Measurements from ENCODE around the gene LYPD5. TPM values are rescaled to one million over a fixed set of nuclear protein-coding genes. Genes with fewer than 3 reads are reported as not detected.
"Not testable (repeated sequence)": the region's sequence is repeated elsewhere in the genome, so short reads cannot be mapped to it uniquely, and the experiment has no call there.

Gene LYPD5
- total and polyA plus RNA-seq, 2 donors from 2014 or later = 1.8 to 4.2 TPM

DNA sequence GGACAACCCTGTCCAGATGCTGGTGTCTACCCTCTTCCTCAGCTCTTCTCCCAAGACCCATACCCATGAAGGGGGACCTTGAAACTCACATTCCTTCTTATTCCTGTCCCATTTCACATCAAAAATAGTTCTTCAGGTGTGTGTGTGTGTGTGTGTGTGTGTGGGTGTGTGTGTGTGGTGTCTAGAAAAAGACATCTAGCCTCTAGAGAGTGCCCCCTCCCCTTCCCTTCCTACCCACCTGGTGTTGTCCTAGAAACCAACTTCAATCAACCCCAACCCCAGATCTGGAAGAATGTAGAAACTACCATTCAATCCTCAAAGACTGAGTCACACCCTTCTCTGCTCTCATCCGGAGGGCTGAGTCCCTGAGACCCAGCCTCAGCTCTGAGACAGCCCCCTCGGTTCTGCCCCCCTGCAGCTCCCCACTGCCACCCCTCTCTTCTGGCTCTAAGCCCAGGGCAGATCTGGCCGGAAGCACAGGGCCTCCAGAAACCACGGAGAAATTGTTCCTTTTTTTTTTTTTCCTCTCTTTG is 25.0 kb downstream of the LYPD5 start:
- H3K4me3 ChIP-seq (ENCODE audit: low read length in 3 of 3) = no peak overlapping the region
- TF ChIP-seq, protein P1, sequence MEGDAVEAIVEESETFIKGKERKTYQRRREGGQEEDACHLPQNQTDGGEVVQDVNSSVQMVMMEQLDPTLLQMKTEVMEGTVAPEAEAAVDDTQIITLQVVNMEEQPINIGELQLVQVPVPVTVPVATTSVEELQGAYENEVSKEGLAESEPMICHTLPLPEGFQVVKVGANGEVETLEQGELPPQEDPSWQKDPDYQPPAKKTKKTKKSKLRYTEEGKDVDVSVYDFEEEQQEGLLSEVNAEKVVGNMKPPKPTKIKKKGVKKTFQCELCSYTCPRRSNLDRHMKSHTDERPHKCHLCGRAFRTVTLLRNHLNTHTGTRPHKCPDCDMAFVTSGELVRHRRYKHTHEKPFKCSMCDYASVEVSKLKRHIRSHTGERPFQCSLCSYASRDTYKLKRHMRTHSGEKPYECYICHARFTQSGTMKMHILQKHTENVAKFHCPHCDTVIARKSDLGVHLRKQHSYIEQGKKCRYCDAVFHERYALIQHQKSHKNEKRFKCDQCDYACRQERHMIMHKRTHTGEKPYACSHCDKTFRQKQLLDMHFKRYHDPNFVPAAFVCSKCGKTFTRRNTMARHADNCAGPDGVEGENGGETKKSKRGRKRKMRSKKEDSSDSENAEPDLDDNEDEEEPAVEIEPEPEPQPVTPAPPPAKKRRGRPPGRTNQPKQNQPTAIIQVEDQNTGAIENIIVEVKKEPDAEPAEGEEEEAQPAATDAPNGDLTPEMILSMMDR (IDR thresholded peaks at IDR 0.05; ENCODE audit: borderline replicate concordance, extremely low read depth, insufficient read depth) = no peak
- no peak for FAIRE-seq
- H3K9me3 ChIP-seq (ENCODE audit: control insufficient read depth in 2 of 3, insufficient read depth in 1 of 3, low read length in 3 of 3) = no peaks in the 10 kb centered on the region
- no peak overlapping the region for H3K27ac ChIP-seq (ENCODE audit: low read depth in 2 of 2, low read length in 2 of 2)
- peak in 3 of 5 donors; percentile 23 to 55 (median 46) for DNase-seq
- H3K9ac ChIP-seq (ENCODE audit: low read length in 3 of 3) = no peak overlapping the region
- H3K4me1 ChIP-seq (ENCODE audit: control insufficient read depth in 2 of 3, insufficient read depth in 2 of 3, low read depth in 1 of 3, low read length in 3 of 3) = peaks cover 0 to 5% (median 0%) of the 10 kb centered on the region in 3 donors
- H3K36me3 ChIP-seq (ENCODE audit: control insufficient read depth in 2 of 3, insufficient read depth in 3 of 3, low read length in 3 of 3) = no peaks in the 10 kb centered on the region
- H3K27me3 ChIP-seq (ENCODE audit: control insufficient read depth, insufficient read depth, low read length) = no peaks in the 10 kb centered on the region
- intact Hi-C loops (cut with DNase I) = no loop called here

DNA sequence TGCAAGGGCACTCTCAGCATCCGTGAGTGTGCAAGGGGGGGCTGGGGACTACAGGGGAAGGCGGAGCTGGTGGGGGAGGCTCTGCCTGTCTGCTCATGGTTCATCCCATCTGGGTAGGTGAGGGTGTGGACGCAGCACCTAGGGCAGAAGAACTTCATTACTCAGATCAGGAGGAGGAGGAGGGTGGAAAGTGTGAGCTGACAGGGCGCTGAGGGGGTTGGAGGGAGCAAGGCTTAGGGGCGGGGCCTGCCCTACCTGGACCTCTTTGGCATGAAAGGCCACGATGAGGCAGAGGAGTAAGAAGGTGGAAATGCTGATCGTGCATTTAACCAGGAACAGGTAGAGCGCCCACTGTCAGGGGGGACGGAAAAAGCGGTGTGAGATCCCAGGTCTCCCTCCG is 26.0 kb downstream of the LYPD5 start:
- Histone ChIP-seq H3K9me3 (ENCODE audit: control insufficient read depth in 2 of 3, insufficient read depth in 1 of 3, low read length in 3 of 3) (no peaks in the 10 kb centered on the region), H3K36me3 (ENCODE audit: control insufficient read depth in 2 of 3, insufficient read depth in 3 of 3, low read length in 3 of 3) (no peaks in the 10 kb centered on the region), H3K27ac (ENCODE audit: low read depth in 2 of 2, low read length in 2 of 2) (no peak overlapping the region), H3K4me1 (ENCODE audit: control insufficient read depth in 2 of 3, insufficient read depth in 2 of 3, low read depth in 1 of 3, low read length in 3 of 3) (peaks cover 0 to 5% (median 0%) of the 10 kb centered on the region in 3 donors), H3K9ac (ENCODE audit: low read length in 3 of 3) (no peak overlapping the region), H3K4me3 (ENCODE audit: low read length in 3 of 3) (no peak overlapping the region), H3K27me3 (ENCODE audit: control insufficient read depth, insufficient read depth, low read length) (no peaks in the 10 kb centered on the region)
- TF ChIP-seq, protein P1 (IDR thresholded peaks at IDR 0.05; ENCODE audit: borderline replicate concordance, extremely low read depth, insufficient read depth) = no peak
- FAIRE-seq (no peak), DNase-seq (no peak)
- intact Hi-C loops (cut with DNase I) = no loop called here

DNA sequence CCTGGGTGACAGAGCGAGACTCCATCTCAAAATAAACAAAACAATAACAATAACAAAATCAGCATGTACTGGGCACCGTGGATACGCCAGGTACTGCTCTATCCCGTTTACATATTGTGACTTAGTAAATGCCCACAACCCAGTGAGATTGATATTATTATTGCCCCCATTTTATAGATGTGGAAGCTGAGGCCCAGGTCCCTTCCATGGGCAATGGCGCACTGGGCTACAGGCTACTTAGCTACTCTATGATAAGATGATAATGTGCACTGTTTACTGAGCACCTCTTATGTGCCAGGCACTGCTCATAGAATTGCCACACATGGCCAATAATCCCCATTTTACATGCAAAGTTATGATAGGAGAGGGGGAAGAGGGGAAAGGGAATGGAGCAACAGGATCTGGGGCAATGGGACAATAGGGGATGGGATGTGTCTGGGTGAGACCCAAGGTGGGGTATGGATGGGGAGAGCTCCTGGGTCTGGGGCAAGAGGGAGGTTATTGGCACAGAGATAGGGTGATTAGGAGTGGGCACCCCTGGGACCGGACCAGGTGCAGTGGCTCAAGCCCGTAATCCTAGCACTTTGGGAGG is 26.9 kb downstream of the LYPD5 start:
- H3K4me1 ChIP-seq (ENCODE audit: control insufficient read depth in 2 of 3, insufficient read depth in 2 of 3, low read depth in 1 of 3, low read length in 3 of 3) = peaks cover 0 to 5% (median 0%) of the 10 kb centered on the region in 3 donors
- no peaks in the 10 kb centered on the region for H3K9me3 ChIP-seq (ENCODE audit: control insufficient read depth in 2 of 3, insufficient read depth in 1 of 3, low read length in 3 of 3)
- H3K9ac ChIP-seq (ENCODE audit: low read length in 3 of 3) = no peak overlapping the region
- FAIRE-seq (no peak), DNase-seq (no peak)
- H3K27me3 ChIP-seq (ENCODE audit: control insufficient read depth, insufficient read depth, low read length) = no peaks in the 10 kb centered on the region
- TF ChIP-seq, protein P1 (IDR thresholded peaks at IDR 0.05; ENCODE audit: borderline replicate concordance, extremely low read depth, insufficient read depth) = no peak
- H3K36me3 ChIP-seq (ENCODE audit: control insufficient read depth in 2 of 3, insufficient read depth in 3 of 3, low read length in 3 of 3) = no peaks in the 10 kb centered on the region
- H3K27ac ChIP-seq (ENCODE audit: low read depth in 2 of 2, low read length in 2 of 2) = no peak overlapping the region
- intact Hi-C loops (cut with DNase I) = no loop called here
- no peak overlapping the region for H3K4me3 ChIP-seq (ENCODE audit: low read length in 3 of 3)

DNA sequence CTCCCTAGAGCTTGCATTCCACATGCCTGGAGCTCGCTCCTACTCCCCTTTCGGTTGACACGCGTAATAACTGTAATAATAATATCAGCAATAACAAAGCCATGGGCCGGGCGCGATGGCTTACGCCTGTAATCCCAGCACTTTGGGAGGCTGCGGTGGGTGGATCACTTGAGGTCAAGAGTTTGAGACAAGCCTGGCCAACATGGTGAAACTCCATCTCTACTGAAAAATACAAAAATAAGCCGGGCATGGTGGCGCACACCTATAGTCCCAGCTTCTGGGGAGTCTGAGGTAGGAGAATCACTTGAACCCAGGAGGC is 27.3 kb downstream of the LYPD5 start:
- H3K4me1 ChIP-seq (ENCODE audit: control insufficient read depth in 2 of 3, insufficient read depth in 2 of 3, low read depth in 1 of 3, low read length in 3 of 3); FAIRE-seq; H3K36me3 ChIP-seq (ENCODE audit: control insufficient read depth in 2 of 3, insufficient read depth in 3 of 3, low read length in 3 of 3); H3K27ac ChIP-seq (ENCODE audit: low read depth in 2 of 2, low read length in 2 of 2); H3K9me3 ChIP-seq (ENCODE audit: control insufficient read depth in 2 of 3, insufficient read depth in 1 of 3, low read length in 3 of 3); H3K9ac ChIP-seq (ENCODE audit: low read length in 3 of 3); DNase-seq; intact Hi-C loops (cut with DNase I); H3K27me3 ChIP-seq (ENCODE audit: control insufficient read depth, insufficient read depth, low read length); H3K4me3 ChIP-seq (ENCODE audit: low read length in 3 of 3): not testable (repeated sequence)

Measured in kidney (tissue), 14 donors.